ENCODE results near the gene TXLNA. TPM values are rescaled to one million over a fixed set of nuclear protein-coding genes. Genes with fewer than 3 reads are reported as not detected.

TXLNA gene
- total and polyA plus RNA-seq, 8 donors: 13.6 to 29.3 (median 17.3) TPM

DNA sequence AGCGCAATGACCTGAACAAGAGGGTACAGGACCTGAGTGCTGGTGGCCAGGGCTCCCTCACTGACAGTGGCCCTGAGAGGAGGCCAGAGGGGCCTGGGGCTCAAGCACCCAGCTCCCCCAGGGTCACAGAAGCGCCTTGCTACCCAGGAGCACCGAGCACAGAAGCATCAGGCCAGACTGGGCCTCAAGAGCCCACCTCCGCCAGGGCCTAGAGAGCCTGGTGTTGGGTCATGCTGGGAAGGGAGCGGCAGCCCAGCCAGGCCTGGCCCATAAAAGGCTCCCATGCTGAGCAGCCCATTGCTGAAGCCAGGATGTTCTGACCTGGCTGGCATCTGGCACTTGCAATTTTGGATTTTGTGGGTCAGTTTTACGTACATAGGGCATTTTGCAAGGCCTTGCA lies 15.5 kb downstream of the TXLNA start:
- H3K4me1 ChIP-seq: peaks cover 5 to 8% (median 7%) of the 10 kb centered on the region in 3 donors
- TF ChIP-seq CTCF (IDR thresholded peaks at IDR 0.05): no peak
- no peak for FAIRE-seq
- intact Hi-C loops (cut with DNase I): no loop called here
- H3K4me3 ChIP-seq: no peak overlapping the region
- DNase-seq: peak in 1 of 6 donors; percentile 51
- 95% methylated on average over 6 of the region's 6 CpGs for WGBS, 2 donors
- H3K9me3 ChIP-seq: no peaks in the 10 kb centered on the region
- peaks cover 5 to 58% (median 45%) of the 10 kb centered on the region in 3 donors for H3K36me3 ChIP-seq
- H3K27me3 ChIP-seq: no peaks in the 10 kb centered on the region
- no peak overlapping the region for H3K27ac ChIP-seq
- ATAC-seq: no peak

GRCh38 chr1:32195531-32195930 lies 16.1 kb downstream of the TXLNA start:
- ATAC-seq: no peak

DNA sequence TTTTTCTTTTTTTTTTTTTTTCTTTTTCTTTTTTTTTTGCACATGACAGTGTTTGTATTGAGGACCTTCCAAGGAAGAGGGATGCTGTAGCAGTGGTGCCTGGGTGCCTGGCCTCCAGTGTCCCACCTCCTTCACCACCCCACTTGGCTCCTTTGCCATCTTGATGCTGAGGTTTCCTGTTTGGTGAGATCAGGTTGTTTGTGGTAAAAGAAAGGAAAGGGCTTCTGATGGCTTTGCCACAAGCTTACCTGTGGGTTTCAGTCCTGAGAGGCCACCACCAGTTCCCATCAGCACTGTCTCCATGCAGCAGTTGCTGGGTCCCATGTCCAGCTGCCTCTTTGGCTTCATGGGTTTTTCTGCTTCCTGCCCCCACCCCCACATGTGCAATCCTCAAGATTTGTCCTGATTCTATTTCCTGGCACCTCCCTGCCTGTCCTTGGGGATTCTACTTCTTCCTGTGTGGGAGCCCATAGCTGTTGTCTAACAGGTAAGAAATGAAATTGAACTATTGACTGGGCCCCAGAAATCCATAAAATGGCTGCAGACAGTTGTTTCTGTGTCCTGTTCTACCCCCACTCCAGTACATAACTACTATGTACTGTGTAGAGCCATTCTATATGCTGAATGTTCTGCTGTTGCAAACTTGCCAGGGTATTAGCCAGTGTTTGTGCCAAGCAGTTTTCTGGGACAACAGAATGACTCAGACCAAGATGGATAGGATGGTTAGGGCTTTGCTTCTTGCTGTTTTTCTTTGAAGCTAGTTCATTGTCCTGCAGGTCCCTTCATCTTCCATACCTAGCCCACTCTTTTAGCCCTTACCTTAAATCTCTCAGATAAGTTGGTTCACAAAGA lies 16.7 kb downstream of the TXLNA start:
- peaks cover 5 to 10% (median 7%) of the 10 kb centered on the region in 3 donors for H3K4me1 ChIP-seq
- no peak for ATAC-seq
- DNase-seq: peak in 1 of 6 donors; percentile 7
- no peak for FAIRE-seq
- no peaks in the 10 kb centered on the region for H3K9me3 ChIP-seq
- no peaks in the 10 kb centered on the region for H3K27me3 ChIP-seq
- H3K4me3 ChIP-seq: no peak overlapping the region
- intact Hi-C loops (cut with DNase I): no loop called here
- no peak overlapping the region for H3K27ac ChIP-seq
- TF ChIP-seq CTCF (IDR thresholded peaks at IDR 0.05): no peak
- peaks cover 5 to 46% (median 33%) of the 10 kb centered on the region in 3 donors for H3K36me3 ChIP-seq

More at GRCh38 chr1:32195531-32195930, 16.1 kb downstream of the TXLNA start:
- H3K4me1 ChIP-seq: peaks cover 5 to 10% (median 7%) of the 10 kb centered on the region in 3 donors
- H3K27ac ChIP-seq: no peak overlapping the region
- no peak overlapping the region for H3K4me3 ChIP-seq
- no peaks in the 10 kb centered on the region for H3K27me3 ChIP-seq
- H3K9me3 ChIP-seq: no peaks in the 10 kb centered on the region
- TF ChIP-seq CTCF (IDR thresholded peaks at IDR 0.05): no peak
- WGBS, 2 donors: 92 to 95% methylated on average over 3 of the region's 3 CpGs
- intact Hi-C loops (cut with DNase I): no loop called here
- peak in 1 of 6 donors; percentile 14 for DNase-seq
- FAIRE-seq: no peak
- H3K36me3 ChIP-seq: peaks cover 5 to 52% (median 39%) of the 10 kb centered on the region in 3 donors

- ATAC-seq: no peak
- H3K4me1 ChIP-seq: peaks cover 7 to 11% (median 10%) of the 10 kb centered on the region in 3 donors
- DNase-seq: peak in 2 of 6 donors; percentile 9 to 17
- intact Hi-C loops (cut with DNase I): no loop called here
- H3K27ac ChIP-seq: no peak overlapping the region
- 84 to 100% methylated on average over 1 of the region's 1 CpG for WGBS, 2 donors
- H3K4me3 ChIP-seq: no peak overlapping the region
- no peak for TF ChIP-seq CTCF (IDR thresholded peaks at IDR 0.05)
- no peaks in the 10 kb centered on the region for H3K27me3 ChIP-seq
- peaks cover 5 to 37% (median 24%) of the 10 kb centered on the region in 3 donors for H3K36me3 ChIP-seq
- FAIRE-seq: no peak
- no peaks in the 10 kb centered on the region for H3K9me3 ChIP-seq
These were observed 17.6 kb downstream of the TXLNA start for GRCh38 chr1:32197074-32197473.

DNA sequence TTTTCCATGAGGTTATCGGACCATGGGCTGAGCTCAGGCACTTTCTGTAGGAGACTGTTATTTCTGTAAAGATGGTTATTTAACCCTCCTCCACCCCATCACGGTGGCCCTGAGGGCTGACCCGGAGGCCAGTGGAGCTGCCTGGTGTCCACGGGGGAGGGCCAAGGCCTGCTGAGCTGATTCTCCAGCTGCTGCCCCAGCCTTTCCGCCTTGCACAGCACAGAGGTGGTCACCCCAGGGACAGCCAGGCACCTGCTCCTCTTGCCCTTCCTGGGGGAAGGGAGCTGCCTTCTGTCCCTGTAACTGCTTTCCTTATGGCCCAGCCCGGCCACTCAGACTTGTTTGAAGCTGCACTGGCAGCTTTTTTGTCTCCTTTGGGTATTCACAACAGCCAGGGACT lies 18.4 kb downstream of the TXLNA start:
- intact Hi-C loops (cut with DNase I): no loop called here
- 62 to 66% methylated on average over 6 of the region's 6 CpGs for WGBS, 2 donors
- no peak for TF ChIP-seq CTCF (IDR thresholded peaks at IDR 0.05)
- Histone ChIP-seq H3K36me3 (peaks cover 5 to 29% (median 18%) of the 10 kb centered on the region in 3 donors), H3K4me3 (no peak overlapping the region), H3K4me1 (peaks cover 7 to 11% (median 10%) of the 10 kb centered on the region in 3 donors), H3K27me3 (no peaks in the 10 kb centered on the region), H3K27ac (no peak overlapping the region), H3K9me3 (no peaks in the 10 kb centered on the region)
- DNase-seq: peak in 2 of 6 donors; percentile 29 to 64
- no peak for ATAC-seq
- no peak for FAIRE-seq

Data from pancreas (tissue), 10 donors.